Measurements from ENCODE around the gene WDR75. TPM values are rescaled to one million over a fixed set of nuclear protein-coding genes. Genes with fewer than 3 reads are reported as not detected.
A peak's percentile ranks its signal among the peaks of the same experiment; 100 is the strongest.

The WDR75 gene
- total and polyA plus RNA-seq, 9 of the 15 experiments (the other 6 are each of a cell fraction or from before 2014, with no cell fraction given) = 50.9 to 111 (median 76.4) TPM

- TF ChIP-seq AFF4 (CRISPR knock-in tag; IDR thresholded peaks at IDR 0.05) = no peak
- TF ChIP-seq ZNF511 (CRISPR knock-in tag; IDR thresholded peaks at IDR 0.05) = no peak
- TF ChIP-seq CBFB (CRISPR knock-in tag; IDR thresholded peaks at IDR 0.05) = no peak
- peak; percentile 81 for TF ChIP-seq CHAMP1 (IDR thresholded peaks at IDR 0.05)
- TF ChIP-seq NBN (IDR thresholded peaks at IDR 0.05; ENCODE audit: low read depth) = peak; percentile 77; the same call in 1 of the 2 replicates
- peak; percentile 78 for TF ChIP-seq MAFG (tag; conservative IDR thresholded peaks at IDR 0.05)
- TF ChIP-seq ERF (CRISPR knock-in tag; IDR thresholded peaks at IDR 0.05) = no peak
- TF ChIP-seq IFI16 (CRISPR knock-in tag; IDR thresholded peaks at IDR 0.05) = no peak
- no peak for TF ChIP-seq CREB3 (tag; conservative IDR thresholded peaks at IDR 0.05; ENCODE audit: low read depth)
- TF ChIP-seq CLOCK (CRISPR knock-in tag; IDR thresholded peaks at IDR 0.05; ENCODE audit: borderline replicate concordance) = no peak
- peak; percentile 97 for TF ChIP-seq SMARCA4 (IDR thresholded peaks at IDR 0.05)
- TF ChIP-seq BMI1 (IDR thresholded peaks at IDR 0.05; ENCODE audit: low read length) = no peak
- TF ChIP-seq GTF2E2 (tag; IDR thresholded peaks at IDR 0.05) = no peak
- TF ChIP-seq FOXA1 (IDR thresholded peaks at IDR 0.05; ENCODE audit: borderline replicate concordance) = no peak
- peak; percentile 69 for TF ChIP-seq ATF7 (IDR thresholded peaks at IDR 0.05)
- TF ChIP-seq NFYB (IDR thresholded peaks at IDR 0.05; ENCODE audit: extremely low read depth, insufficient read length) = no peak
- no peak for TF ChIP-seq ZNF197 (CRISPR knock-in tag; IDR thresholded peaks at IDR 0.05; ENCODE audit: low read depth)
- TF ChIP-seq TCF7L2 (IDR thresholded peaks at IDR 0.05; ENCODE audit: low read depth, low read length) = no peak
- TF ChIP-seq TAF9B (IDR thresholded peaks at IDR 0.05; ENCODE audit: partially characterized antibody) = peak; percentile 68
Observed at GRCh38 chr2:189506514-189506976, 65.3 kb downstream of the WDR75 start (continued).
